ENCODE results near the gene FREM2. TPM values are rescaled to one million over a fixed set of nuclear protein-coding genes. Genes with fewer than 3 reads are reported as not detected.

FREM2 gene
- total RNA-seq, 1 donor from 2014 or later, result 14.6 TPM

DNA sequence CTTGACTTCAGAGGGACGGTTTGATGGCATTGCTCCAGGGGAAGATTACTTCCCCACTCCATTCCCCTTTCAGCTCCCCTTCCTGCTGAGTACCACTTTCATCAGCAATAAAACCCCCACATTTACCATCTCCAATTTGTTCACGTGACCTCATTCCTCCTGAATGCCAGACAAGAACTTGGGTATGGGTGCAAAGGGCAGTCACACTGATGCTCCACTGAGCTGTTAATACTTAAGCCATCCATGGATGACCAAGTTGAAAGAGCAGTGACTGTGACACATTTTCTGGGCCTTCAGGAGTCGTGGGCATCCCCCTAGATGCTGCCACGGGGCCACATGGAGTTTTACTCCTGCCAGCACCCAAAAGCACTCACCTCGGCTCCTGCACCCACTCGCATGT, 210.6 kb downstream of the FREM2 start:
- DNase-seq, result no peak

DNA sequence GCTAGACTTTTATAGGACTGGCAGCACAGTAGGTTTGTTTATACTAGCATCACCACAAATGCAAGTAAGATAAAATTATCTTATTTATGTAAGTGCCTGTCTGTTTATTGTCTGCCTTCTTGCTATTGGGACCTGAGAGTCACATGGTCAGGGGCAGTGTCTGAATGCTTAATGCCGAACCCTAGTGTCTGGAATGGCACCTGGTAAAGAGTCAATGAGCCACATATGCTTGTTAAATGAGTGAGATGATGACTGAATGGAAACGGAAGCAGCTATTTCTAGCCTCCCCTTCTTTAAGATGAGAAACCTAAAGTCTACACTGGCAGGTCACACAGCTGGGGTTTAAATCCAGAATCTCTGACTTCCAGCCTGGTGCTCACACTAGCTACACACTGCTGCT, 211.6 kb downstream of the FREM2 start:
- no peak for DNase-seq

DNA sequence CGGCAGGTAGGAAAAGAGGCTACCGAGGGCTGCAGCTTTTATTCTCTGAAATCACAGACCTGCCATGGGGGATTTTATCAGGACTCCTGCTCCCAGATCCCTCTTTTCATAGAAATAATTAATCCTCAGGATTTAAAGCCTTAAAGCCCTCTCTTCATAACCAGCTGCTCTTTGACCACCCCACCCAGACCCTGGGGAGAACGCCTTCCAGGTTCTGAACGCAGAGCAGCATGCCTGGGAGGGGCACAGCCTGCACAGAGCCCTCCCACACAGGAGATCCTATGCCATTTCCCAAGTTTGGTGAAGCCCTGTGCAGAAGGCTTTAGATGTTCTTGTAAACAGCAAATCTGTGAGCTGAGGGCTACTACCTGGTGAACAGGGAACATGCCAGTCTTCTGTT, 212.7 kb downstream of the FREM2 start:
- DNase-seq, result no peak

DNA sequence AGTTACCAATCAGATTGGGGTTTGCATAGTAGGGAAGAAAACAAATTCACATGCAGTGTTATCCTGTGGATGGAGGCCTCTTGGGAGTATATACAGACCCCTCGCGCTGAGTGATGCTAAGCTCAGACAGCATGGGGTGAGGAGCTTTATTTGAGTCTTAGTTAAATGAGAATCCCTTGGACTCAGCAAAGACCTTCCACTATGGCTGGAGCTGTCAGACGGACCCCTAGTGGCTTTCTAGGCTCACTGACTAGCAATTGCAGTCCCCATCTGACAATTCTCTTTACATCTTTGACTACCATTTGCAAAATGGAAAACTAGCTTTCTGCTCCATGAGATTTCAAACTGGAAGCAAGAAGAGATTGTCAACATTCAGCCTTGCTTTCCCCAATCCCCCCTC, 213.3 kb downstream of the FREM2 start:
- no peak for DNase-seq

DNA sequence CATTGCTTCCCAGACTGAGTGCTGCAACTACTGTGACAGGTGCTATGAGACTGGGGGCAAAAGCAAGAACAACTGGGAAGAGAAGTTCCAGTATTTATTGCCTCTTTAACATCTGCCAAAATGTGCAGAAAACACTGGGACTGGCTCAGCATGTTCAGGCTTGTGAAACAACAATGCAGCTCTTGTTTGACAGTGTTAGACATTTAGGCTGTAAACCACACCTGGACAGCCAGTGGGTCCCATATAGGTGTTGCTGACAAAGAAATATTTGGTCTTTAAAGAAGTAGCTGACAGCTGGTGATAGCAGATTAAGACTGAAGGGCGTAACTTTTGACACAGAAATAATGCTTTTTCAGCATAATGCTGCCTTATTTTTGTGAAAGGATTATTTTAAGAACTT, 215.7 kb downstream of the FREM2 start:
- DNase-seq, result no peak

DNA sequence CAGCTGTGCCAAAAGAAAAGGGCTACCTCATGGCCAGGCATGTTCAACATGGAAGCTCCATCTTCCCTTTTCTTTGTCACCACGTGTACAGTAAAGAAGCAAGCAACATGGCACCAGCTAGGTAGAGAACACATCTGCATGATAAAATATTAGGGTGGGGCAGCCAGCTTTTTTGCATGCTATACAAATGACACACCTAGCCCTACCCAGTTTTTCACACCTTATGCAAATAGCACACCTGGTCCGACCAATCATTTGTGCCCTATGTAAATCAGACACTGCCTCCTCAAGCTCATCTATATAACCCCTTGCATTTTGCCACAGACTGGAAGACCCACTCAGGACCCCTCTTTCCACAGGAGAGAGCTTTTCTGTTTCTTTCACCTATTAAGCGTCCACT, 218.2 kb downstream of the FREM2 start:
- DNase-seq, result no peak

DNA sequence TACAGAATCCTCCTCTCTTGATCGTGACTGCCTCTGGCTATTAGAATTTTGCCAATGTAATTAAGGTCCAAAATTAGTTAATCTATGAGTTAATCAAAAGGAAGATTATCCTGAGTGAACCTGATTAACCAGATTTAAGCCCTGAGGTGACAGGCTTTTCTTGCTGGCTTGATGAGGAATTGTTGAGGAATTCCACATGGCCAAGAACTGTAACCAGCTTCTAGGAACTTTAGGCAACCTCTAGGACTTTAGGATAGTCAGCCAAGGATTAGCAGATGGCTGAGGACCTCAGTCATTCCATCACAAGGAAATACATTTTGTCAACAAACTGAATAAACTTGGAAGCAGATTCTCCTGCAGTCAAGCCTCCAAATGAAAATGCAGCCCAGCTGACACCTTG, 219.0 kb downstream of the FREM2 start:
- DNase-seq, result no peak

DNA sequence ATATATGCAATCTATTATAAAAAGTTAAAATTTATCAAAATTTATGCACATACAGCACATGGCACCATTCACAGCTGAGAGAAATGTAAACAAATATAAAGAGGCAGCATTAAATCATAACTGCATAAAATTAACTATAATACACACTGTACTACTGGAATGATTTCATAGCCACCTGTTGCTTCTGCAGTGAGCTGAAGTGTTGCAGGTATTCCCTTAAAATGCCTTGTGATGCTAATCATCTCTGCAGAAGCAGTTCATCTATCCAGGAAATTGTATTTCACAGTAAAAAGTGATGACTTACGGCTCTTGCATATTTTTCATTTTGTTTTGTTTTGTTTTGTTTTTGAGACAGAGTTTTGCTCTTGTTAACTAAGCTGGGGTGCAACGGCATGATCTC, 221.7 kb downstream of the FREM2 start:
- no peak for DNase-seq

DNA sequence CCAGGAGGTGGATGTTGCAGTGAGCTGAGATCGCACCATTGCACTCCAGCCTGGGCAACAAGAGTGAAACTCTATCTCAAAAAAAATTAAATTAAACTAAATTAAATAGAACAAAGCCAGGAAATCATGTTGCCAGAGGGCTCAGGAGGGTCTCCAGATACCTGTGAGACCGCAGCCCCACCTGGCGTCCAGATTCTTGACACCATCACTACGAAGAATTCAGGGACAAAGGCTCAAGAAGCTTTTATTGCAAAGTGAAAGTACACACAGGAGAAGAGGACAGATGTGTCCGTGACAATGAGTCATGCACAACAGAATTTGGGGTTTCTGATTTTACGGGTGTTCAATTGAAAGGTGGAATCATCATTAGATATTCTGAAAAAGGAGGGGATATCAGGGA, 227.2 kb downstream of the FREM2 start:
- DNase-seq, result no peak

DNA sequence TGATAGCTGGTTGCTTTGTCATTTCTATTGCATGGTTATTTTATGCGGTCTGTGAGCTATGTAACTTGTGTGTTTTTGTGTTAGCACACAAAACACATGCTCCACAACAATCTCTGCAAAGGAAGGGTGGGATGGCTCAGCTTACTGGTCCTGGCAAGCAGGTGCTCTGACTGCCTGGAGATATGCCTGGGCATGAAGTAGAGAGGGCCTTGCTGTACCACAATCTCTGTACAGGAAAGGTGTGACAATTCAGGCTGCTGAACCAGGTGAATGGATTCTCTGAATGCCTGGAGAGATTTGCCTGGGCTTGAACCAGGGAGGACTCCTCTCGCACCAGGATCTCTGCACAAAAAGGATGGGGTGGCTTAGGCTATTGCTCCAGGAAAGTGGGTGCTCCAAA, 234.2 kb downstream of the FREM2 start:
- no peak for DNase-seq

DNA sequence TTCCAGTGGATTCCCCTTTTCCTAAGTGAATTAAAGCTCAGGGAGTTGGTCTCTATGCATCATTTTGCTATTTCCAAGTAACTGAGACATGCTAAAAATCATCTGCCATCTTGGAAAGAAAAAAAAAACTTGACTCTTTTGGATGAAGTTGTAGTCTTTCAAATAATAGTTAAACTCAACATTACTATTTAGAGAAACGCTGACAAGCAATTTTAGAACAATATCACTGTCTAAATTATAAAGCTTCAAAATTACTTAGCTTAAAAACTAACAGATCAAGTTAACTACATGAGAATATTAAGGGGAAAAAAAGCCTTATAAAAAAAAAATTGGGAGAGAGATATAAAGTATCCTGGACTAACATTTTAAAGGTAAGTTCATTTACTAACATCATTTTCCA, 235.3 kb downstream of the FREM2 start:
- DNase-seq, result no peak

DNA sequence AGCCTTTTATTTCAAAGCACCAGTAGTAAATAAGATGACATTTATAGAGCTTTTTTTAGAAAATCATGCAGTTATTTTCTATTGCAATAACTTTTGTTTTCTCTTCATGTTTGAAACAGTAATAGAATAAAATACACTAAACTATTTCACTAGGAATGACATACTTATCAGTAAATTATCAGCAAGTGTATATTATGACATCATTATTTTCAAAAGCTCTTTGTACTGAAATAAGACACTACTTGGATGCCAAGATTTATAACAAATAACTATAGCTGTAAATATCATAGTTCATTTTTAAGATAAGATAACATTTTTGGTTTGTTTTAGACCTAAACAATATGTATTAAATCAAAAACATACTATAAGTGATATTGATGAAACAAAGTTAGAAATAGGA, 246.9 kb downstream of the FREM2 start:
- DNase-seq, result no peak

Small RNA genes within 50 kb of the gene (small RNA-seq; reads per million reads assigned to genes)
- gene PLA2G12AP2 (ENCODE audit: low replicate concordance) (not detected), gene RNU6-56P (ENCODE audit: low replicate concordance) (not detected)

Data from skin of body (tissue), 3 donors.